ENCODE measurements around the gene CAPG.
A peak's percentile ranks its signal among the peaks of the same experiment; 100 is the strongest.
"Not testable (repeated sequence)": the region's sequence is repeated elsewhere in the genome, so short reads cannot be mapped to it uniquely, and the experiment has no call there.

The CAPG gene

GRCh38 chr2:85420536-85421259 is 10.5 kb upstream of the CAPG start:
- DNase-seq = peak; percentile 77

- DNase-seq = no peak
Observed at GRCh38 chr2:85419009-85419675, 9.0 kb upstream of the CAPG start.

GRCh38 chr2:85418132-85419008 is 8.2 kb upstream of the CAPG start, which contains the start of gene SH2D6:
Gene SH2D6, plus strand, starts transcription at chr2:85418714. Its CDS starts 10,752 bp downstream, at chr2:85429466.
- DNase-seq = peak; percentile 80

- peak; percentile 31 for DNase-seq
Observed at GRCh38 chr2:85415980-85416650, 5.9 kb upstream of the CAPG start.

GRCh38 chr2:85414761-85415553 is 4.8 kb upstream of the CAPG start:
- peak; percentile 34 for DNase-seq

GRCh38 chr2:85414421-85414759 is 4.2 kb upstream of the CAPG start:
- not testable (repeated sequence) for DNase-seq

- DNase-seq = no peak
Observed at GRCh38 chr2:85413592-85414420, 3.6 kb upstream of the CAPG start.

- no peak for DNase-seq
Observed at GRCh38 chr2:85411405-85411748, 1.2 kb upstream of the CAPG start.

- no peak for DNase-seq
Observed at GRCh38 chr2:85410584-85411404, 628 bp upstream of the CAPG start.

GRCh38 chr2:85405201-85406059 is 4.7 kb downstream of the CAPG start:
- DNase-seq = peak; percentile 98

- DNase-seq = peak; percentile 64
Observed at GRCh38 chr2:85401844-85402243, 8.3 kb downstream of the CAPG start.

- DNase-seq = no peak
Observed at GRCh38 chr2:85401464-85401805, 8.7 kb downstream of the CAPG start.

- DNase-seq = no peak
Observed at GRCh38 chr2:85400541-85401463, 9.4 kb downstream of the CAPG start.

GRCh38 chr2:85400023-85400422 is 10.1 kb downstream of the CAPG start:
- no peak for DNase-seq

GRCh38 chr2:85399183-85399455 is 11.0 kb downstream of the CAPG start:
- no peak for DNase-seq

- DNase-seq = no peak
Observed at GRCh38 chr2:85398426-85399182, 11.6 kb downstream of the CAPG start.

- no peak for DNase-seq
Observed at GRCh38 chr2:85397925-85398331, 12.2 kb downstream of the CAPG start.

All from MV-4-11 (cell line).